ENCODE data around the gene MYT1.
"Not testable (repeated sequence)": the region's sequence is repeated elsewhere in the genome, so short reads cannot be mapped to it uniquely, and the experiment has no call there.

MYT1 gene

GRCh38 chr20:64182146-64182865 lies 18.1 kb downstream of the MYT1 start:
- Histone ChIP-seq H3K4me1 (ENCODE audit: insufficient read depth, low read length) (no peaks in the 10 kb centered on the region), H3K36me3 (ENCODE audit: insufficient read depth, low read length) (no peaks in the 10 kb centered on the region)

GRCh38 chr20:64183313-64183712 lies 19.1 kb downstream of the MYT1 start:
- no peaks in the 10 kb centered on the region for H3K36me3 ChIP-seq (ENCODE audit: insufficient read depth, low read length)
- peaks cover 2% of the 10 kb centered on the region; the same call in 1 of the 2 replicates for H3K9me3 ChIP-seq (ENCODE audit: control insufficient read depth, insufficient read depth, low read length)
- peaks cover 7% of the 10 kb centered on the region for H3K4me1 ChIP-seq (ENCODE audit: insufficient read depth, low read length)
- H3K9ac ChIP-seq (ENCODE audit: low read depth, low read length): no peak overlapping the region

More at GRCh38 chr20:64182146-64182865, 18.1 kb downstream of the MYT1 start:
- Histone ChIP-seq H3K9ac (ENCODE audit: low read depth, low read length) (no peak overlapping the region), H3K9me3 (ENCODE audit: control insufficient read depth, insufficient read depth, low read length) (peaks cover 2% of the 10 kb centered on the region; the same call in 1 of the 2 replicates)

- H3K36me3 ChIP-seq (ENCODE audit: insufficient read depth, low read length): no peaks in the 10 kb centered on the region
- H3K4me1 ChIP-seq (ENCODE audit: insufficient read depth, low read length): peaks cover 21% of the 10 kb centered on the region
- H3K9ac ChIP-seq (ENCODE audit: low read depth, low read length): no peak overlapping the region
- H3K9me3 ChIP-seq (ENCODE audit: control insufficient read depth, insufficient read depth, low read length): peaks cover 2% of the 10 kb centered on the region; the same call in 1 of the 2 replicates
Measured at GRCh38 chr20:64184795-64185194, 20.5 kb downstream of the MYT1 start.

GRCh38 chr20:64185276-64185900 lies 21.1 kb downstream of the MYT1 start:
- no peak overlapping the region for H3K9ac ChIP-seq (ENCODE audit: low read depth, low read length)
- H3K4me1 ChIP-seq (ENCODE audit: insufficient read depth, low read length): peaks cover 25% of the 10 kb centered on the region
- H3K36me3 ChIP-seq (ENCODE audit: insufficient read depth, low read length): no peaks in the 10 kb centered on the region
- peaks cover 2% of the 10 kb centered on the region; the same call in 1 of the 2 replicates for H3K9me3 ChIP-seq (ENCODE audit: control insufficient read depth, insufficient read depth, low read length)

- no peak overlapping the region for H3K9ac ChIP-seq (ENCODE audit: low read depth, low read length)
- H3K9me3 ChIP-seq (ENCODE audit: control insufficient read depth, insufficient read depth, low read length): peaks cover 2% of the 10 kb centered on the region; the same call in 1 of the 2 replicates
- no peaks in the 10 kb centered on the region for H3K36me3 ChIP-seq (ENCODE audit: insufficient read depth, low read length)
- peaks cover 25% of the 10 kb centered on the region for H3K4me1 ChIP-seq (ENCODE audit: insufficient read depth, low read length)
Measured at GRCh38 chr20:64186071-64186598, 21.9 kb downstream of the MYT1 start.

- not testable (repeated sequence) for H3K9ac ChIP-seq (ENCODE audit: low read depth, low read length); H3K36me3 ChIP-seq (ENCODE audit: insufficient read depth, low read length); H3K9me3 ChIP-seq (ENCODE audit: control insufficient read depth, insufficient read depth, low read length)
- H3K4me1 ChIP-seq (ENCODE audit: insufficient read depth, low read length): peaks cover 29% of the 10 kb centered on the region
Measured at GRCh38 chr20:64187213-64187612, 23.0 kb downstream of the MYT1 start.

GRCh38 chr20:64188091-64188490 lies 23.8 kb downstream of the MYT1 start:
- Histone ChIP-seq H3K36me3 (ENCODE audit: insufficient read depth, low read length) (no peaks in the 10 kb centered on the region), H3K9me3 (ENCODE audit: control insufficient read depth, insufficient read depth, low read length) (peaks cover 2% of the 10 kb centered on the region; the same call in 1 of the 2 replicates), H3K9ac (ENCODE audit: low read depth, low read length) (no peak overlapping the region)

GRCh38 chr20:64188682-64189529 lies 24.7 kb downstream of the MYT1 start:
- Histone ChIP-seq H3K9me3 (ENCODE audit: control insufficient read depth, insufficient read depth, low read length) (peaks cover 2% of the 10 kb centered on the region; the same call in 1 of the 2 replicates), H3K36me3 (ENCODE audit: insufficient read depth, low read length) (no peaks in the 10 kb centered on the region), H3K4me1 (ENCODE audit: insufficient read depth, low read length) (peaks cover 29% of the 10 kb centered on the region), H3K9ac (ENCODE audit: low read depth, low read length) (peak overlapping the region; percentile 14; the same call in 1 of the 2 replicates)

More at GRCh38 chr20:64188091-64188490, 23.8 kb downstream of the MYT1 start:
- peaks cover 29% of the 10 kb centered on the region for H3K4me1 ChIP-seq (ENCODE audit: insufficient read depth, low read length)

GRCh38 chr20:64189530-64189966 lies 25.3 kb downstream of the MYT1 start:
- peaks cover 2% of the 10 kb centered on the region; the same call in 1 of the 2 replicates for H3K9me3 ChIP-seq (ENCODE audit: control insufficient read depth, insufficient read depth, low read length)
- peaks cover 32% of the 10 kb centered on the region for H3K4me1 ChIP-seq (ENCODE audit: insufficient read depth, low read length)
- peak overlapping the region; percentile 14 for H3K9ac ChIP-seq (ENCODE audit: low read depth, low read length)
- no peaks in the 10 kb centered on the region for H3K36me3 ChIP-seq (ENCODE audit: insufficient read depth, low read length)

GRCh38 chr20:64189986-64190385 lies 25.7 kb downstream of the MYT1 start:
- Histone ChIP-seq H3K9ac (ENCODE audit: low read depth, low read length) (no peak overlapping the region; the same call in 1 of the 2 replicates), H3K36me3 (ENCODE audit: insufficient read depth, low read length) (no peaks in the 10 kb centered on the region), H3K9me3 (ENCODE audit: control insufficient read depth, insufficient read depth, low read length) (peaks cover 2% of the 10 kb centered on the region; the same call in 1 of the 2 replicates), H3K4me1 (ENCODE audit: insufficient read depth, low read length) (peaks cover 32% of the 10 kb centered on the region)

GRCh38 chr20:64191002-64191401 lies 26.8 kb downstream of the MYT1 start:
- peaks cover 32% of the 10 kb centered on the region for H3K4me1 ChIP-seq (ENCODE audit: insufficient read depth, low read length)
- no peaks in the 10 kb centered on the region for H3K36me3 ChIP-seq (ENCODE audit: insufficient read depth, low read length)
- H3K9me3 ChIP-seq (ENCODE audit: control insufficient read depth, insufficient read depth, low read length): peaks cover 2% of the 10 kb centered on the region; the same call in 1 of the 2 replicates
- H3K9ac ChIP-seq (ENCODE audit: low read depth, low read length): no peak overlapping the region

- H3K36me3 ChIP-seq (ENCODE audit: insufficient read depth, low read length): no peaks in the 10 kb centered on the region
- H3K9me3 ChIP-seq (ENCODE audit: control insufficient read depth, insufficient read depth, low read length): no peaks in the 10 kb centered on the region
- peaks cover 32% of the 10 kb centered on the region for H3K4me1 ChIP-seq (ENCODE audit: insufficient read depth, low read length)
- no peak overlapping the region for H3K9ac ChIP-seq (ENCODE audit: low read depth, low read length)
Measured at GRCh38 chr20:64192406-64192805, 28.2 kb downstream of the MYT1 start.

GRCh38 chr20:64193058-64193457 lies 28.8 kb downstream of the MYT1 start:
- no peak overlapping the region for H3K9ac ChIP-seq (ENCODE audit: low read depth, low read length)
- no peaks in the 10 kb centered on the region for H3K9me3 ChIP-seq (ENCODE audit: control insufficient read depth, insufficient read depth, low read length)
- H3K4me1 ChIP-seq (ENCODE audit: insufficient read depth, low read length): peaks cover 28% of the 10 kb centered on the region
- H3K36me3 ChIP-seq (ENCODE audit: insufficient read depth, low read length): no peaks in the 10 kb centered on the region

GRCh38 chr20:64194269-64194668 lies 30.0 kb downstream of the MYT1 start:
- H3K4me1 ChIP-seq (ENCODE audit: insufficient read depth, low read length): peaks cover 16% of the 10 kb centered on the region

More at GRCh38 chr20:64194269-64194668, 30.0 kb downstream of the MYT1 start:
- no peaks in the 10 kb centered on the region for H3K9me3 ChIP-seq (ENCODE audit: control insufficient read depth, insufficient read depth, low read length)
- H3K9ac ChIP-seq (ENCODE audit: low read depth, low read length): no peak overlapping the region
- no peaks in the 10 kb centered on the region for H3K36me3 ChIP-seq (ENCODE audit: insufficient read depth, low read length)

All from ES-I3 (cell line).